Activated CD4-positive, alpha-beta T cell treated with anti-CD3 and anti-CD28 coated beads for 36 hours (primary cell): Measurements from ENCODE around the gene PATJ. TPM values are rescaled to one million over a fixed set of nuclear protein-coding genes. Genes with fewer than 3 reads are reported as not detected.
"Not testable (repeated sequence)": the region's sequence is repeated elsewhere in the genome, so short reads cannot be mapped to it uniquely, and the experiment has no call there.

Experiments
- ATAC-seq: fragments of 200-7000 bp; cut with Tn5 transposase; one replicate; pipeline ENCODE4 v1.10.0; 2021; ENCODE audit warnings: mild to moderate bottlenecking, moderate library complexity
- CTCF ChIA-PET: fragments of 350-600 bp; sonication (Branson Sonifier 250); formaldehyde crosslinking; loops from one replicate; lab custom pipeline; 2021; ENCODE audit warnings: antibody characterized with exemption; lab: Charles Lee
- POLR2A ChIA-PET: fragments of 350-600 bp; sonication (Branson Sonifier 250); formaldehyde crosslinking; loops from one replicate; lab custom pipeline; 2021; ENCODE audit warnings: antibody characterized with exemption, inconsistent platforms; lab: Charles Lee
- DNase-seq: peaks from one replicate; pipeline ENCODE4 v3.0.0-alpha.2; 2020
- H3K27ac Mint-ChIP-seq: one replicate; pipeline ENCODE4 v1.8.0; 2021; ENCODE audit warnings: mixed read lengths
- H3K27me3 Mint-ChIP-seq: one replicate; pipeline ENCODE4 v1.8.0; 2021; ENCODE audit warnings: mixed read lengths
- H3K36me3 Mint-ChIP-seq: one replicate; pipeline ENCODE4 v1.8.0; 2021; ENCODE audit warnings: low read depth, mixed read lengths
- H3K4me1 Mint-ChIP-seq: one replicate; pipeline ENCODE4 v1.8.0; 2021; ENCODE audit warnings: mixed read lengths
- H3K4me3 Mint-ChIP-seq: one replicate; pipeline ENCODE4 v1.8.0; 2021; ENCODE audit warnings: mild to moderate bottlenecking, moderate library complexity, mixed read lengths
- H3K9me3 Mint-ChIP-seq: one replicate; pipeline ENCODE4 v1.8.0; 2021; ENCODE audit warnings: low read depth, mixed read lengths
- intact Hi-C, 2 experiments: fragments of 100-400 bp; cut with DNase I in 1 of 2; cut with micrococcal nuclease in 1 of 2; formaldehyde crosslinking; loops; one replicate each; pipeline versions ENCODE4 v1.14.2 to v1.15.1; 2022 to 2024; cut with DNase I, micrococcal nuclease
- total RNA-seq, 2 experiments: library from RNA; stranded (reverse); gene quantifications; one replicate each; pipeline ENCODE4 v1.2.3, GENCODE V29; 2021

PATJ gene
- total RNA-seq, 2 experiments from 2014 or later, result 12.6 to 12.8 TPM

- POLR2A ChIA-PET, result no interaction called here
- Mint-ChIP-seq H3K9me3 (peaks cover 2% of the 10 kb centered on the region), H3K27me3 (no peaks in the 10 kb centered on the region), H3K27ac (no peak overlapping the region), H3K4me1 (no peaks in the 10 kb centered on the region), H3K4me3 (no peak overlapping the region), H3K36me3 (peaks cover 26% of the 10 kb centered on the region)
- CTCF ChIA-PET, result no interaction called here
- ATAC-seq, result no peak
- intact Hi-C loops, result no loop called here
- no peak for DNase-seq
Measured at GRCh38 chr1:61865646-61866220, 123.5 kb downstream of the PATJ start.

DNA sequence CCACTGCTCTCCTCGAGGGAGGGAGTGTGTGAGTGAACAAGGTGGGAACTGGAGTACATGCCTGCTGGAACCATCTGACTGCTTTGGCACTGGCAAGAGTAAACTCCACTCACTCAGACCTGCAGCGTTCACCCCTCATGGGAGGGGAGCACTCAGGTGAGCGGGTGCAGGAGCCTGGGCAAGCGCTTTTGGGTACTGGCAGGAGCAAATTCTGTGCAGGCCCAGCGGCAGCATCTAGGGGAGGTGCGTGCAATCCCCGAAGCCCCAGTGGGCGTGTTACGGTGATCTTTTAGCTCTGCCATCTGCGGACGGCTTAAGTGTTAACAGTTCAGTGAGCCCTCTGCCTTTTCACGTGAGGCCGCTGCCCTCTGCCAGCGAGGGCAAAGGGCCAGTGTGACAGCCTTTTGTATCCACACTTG, 127.4 kb downstream of the PATJ start:
- Mint-ChIP-seq H3K4me3 (no peak overlapping the region), H3K27me3 (no peaks in the 10 kb centered on the region), H3K9me3 (peaks cover 2% of the 10 kb centered on the region), H3K36me3 (peaks cover 30% of the 10 kb centered on the region), H3K27ac (no peak overlapping the region), H3K4me1 (no peaks in the 10 kb centered on the region)
- DNase-seq, result no peak
- ChIA-PET POLR2A (no interaction called here), CTCF (no interaction called here)
- intact Hi-C loops, result no loop called here
- no peak for ATAC-seq

DNA sequence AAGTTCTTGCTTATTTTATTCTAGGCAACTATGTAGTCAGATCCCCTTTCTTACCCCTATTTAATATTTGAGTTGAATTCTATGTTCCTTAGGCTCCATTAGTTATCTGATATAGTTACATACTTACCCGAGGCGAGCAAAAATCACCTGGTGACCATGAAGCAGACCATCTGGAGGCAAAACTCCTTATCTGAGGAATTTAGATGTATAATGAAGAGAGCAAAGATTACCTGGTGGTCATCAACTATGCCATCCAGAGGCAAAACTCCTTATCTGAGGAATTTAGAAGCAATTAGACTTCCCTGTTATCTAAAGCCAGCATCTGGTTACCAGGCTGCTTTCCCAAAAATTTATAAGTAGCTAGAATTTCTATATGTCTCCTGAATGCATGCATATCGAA, 129.9 kb downstream of the PATJ start:
- H3K4me3 Mint-ChIP-seq, result no peak overlapping the region

GRCh38 chr1:61873581-61873980, 131.3 kb downstream of the PATJ start:
- H3K9me3 Mint-ChIP-seq, result peaks cover 2% of the 10 kb centered on the region
- no peaks in the 10 kb centered on the region for H3K27me3 Mint-ChIP-seq
- intact Hi-C loops, result no loop called here
- POLR2A ChIA-PET, result no interaction called here
- CTCF ChIA-PET, result no interaction called here
- no peak overlapping the region for H3K4me3 Mint-ChIP-seq
- no peak overlapping the region for H3K27ac Mint-ChIP-seq
- ATAC-seq (no peak), DNase-seq (no peak)
- no peaks in the 10 kb centered on the region for H3K4me1 Mint-ChIP-seq
- peaks cover 34% of the 10 kb centered on the region for H3K36me3 Mint-ChIP-seq

More for the DNA sequence above, 129.9 kb downstream of the PATJ start:
- POLR2A ChIA-PET, result no interaction called here
- DNase-seq (no peak), ATAC-seq (no peak)
- Mint-ChIP-seq H3K4me1 (no peaks in the 10 kb centered on the region), H3K36me3 (peaks cover 33% of the 10 kb centered on the region), H3K27me3 (no peaks in the 10 kb centered on the region), H3K9me3 (peaks cover 2% of the 10 kb centered on the region), H3K27ac (no peak overlapping the region)
- CTCF ChIA-PET, result no interaction called here
- intact Hi-C loops, result no loop called here

- no peak for DNase-seq
- H3K36me3 Mint-ChIP-seq, result peaks cover 32% of the 10 kb centered on the region
- intact Hi-C loops, result no loop called here
Measured at GRCh38 chr1:61873994-61874393, 131.7 kb downstream of the PATJ start.

DNA sequence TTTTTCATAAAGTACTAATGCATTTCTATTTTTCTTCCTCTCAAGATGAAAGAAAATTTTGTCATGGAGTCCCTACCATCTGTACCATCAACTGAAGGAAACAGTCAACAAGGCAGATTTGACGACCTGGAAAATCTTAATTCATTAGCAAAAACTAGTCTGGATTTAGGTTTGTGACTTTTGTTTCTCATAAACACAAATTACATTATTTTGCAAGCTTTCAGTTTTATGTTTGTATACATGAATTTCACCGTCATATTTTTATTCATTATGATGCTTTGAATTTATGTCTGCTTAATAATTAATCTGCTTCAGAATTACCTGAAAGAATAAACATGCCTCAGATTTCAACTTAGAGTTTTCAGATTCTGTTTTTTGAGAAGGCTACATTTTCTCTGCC, 132.9 kb downstream of the PATJ start:
- no peaks in the 10 kb centered on the region for H3K27me3 Mint-ChIP-seq
- no peak overlapping the region for H3K27ac Mint-ChIP-seq
- peaks cover 28% of the 10 kb centered on the region for H3K36me3 Mint-ChIP-seq
- H3K9me3 Mint-ChIP-seq, result no peaks in the 10 kb centered on the region
- H3K4me1 Mint-ChIP-seq, result no peaks in the 10 kb centered on the region
- ATAC-seq (no peak), DNase-seq (no peak)
- ChIA-PET CTCF (interaction anchor here (0.6 kb wide), 1 partner anchor 283 kb away, joined by 3 read pairs; no protein-coding TSS in a partner anchor), POLR2A (no interaction called here)
- intact Hi-C loops, result no loop called here
- no peak overlapping the region for H3K4me3 Mint-ChIP-seq

More at GRCh38 chr1:61873994-61874393, 131.7 kb downstream of the PATJ start:
- H3K27ac Mint-ChIP-seq, result no peak overlapping the region
- H3K4me1 Mint-ChIP-seq, result no peaks in the 10 kb centered on the region
- H3K27me3 Mint-ChIP-seq, result no peaks in the 10 kb centered on the region
- no peak overlapping the region for H3K4me3 Mint-ChIP-seq
- H3K9me3 Mint-ChIP-seq, result peaks cover 2% of the 10 kb centered on the region
- POLR2A ChIA-PET, result no interaction called here
- ATAC-seq, result no peak
- CTCF ChIA-PET, result no interaction called here

DNA sequence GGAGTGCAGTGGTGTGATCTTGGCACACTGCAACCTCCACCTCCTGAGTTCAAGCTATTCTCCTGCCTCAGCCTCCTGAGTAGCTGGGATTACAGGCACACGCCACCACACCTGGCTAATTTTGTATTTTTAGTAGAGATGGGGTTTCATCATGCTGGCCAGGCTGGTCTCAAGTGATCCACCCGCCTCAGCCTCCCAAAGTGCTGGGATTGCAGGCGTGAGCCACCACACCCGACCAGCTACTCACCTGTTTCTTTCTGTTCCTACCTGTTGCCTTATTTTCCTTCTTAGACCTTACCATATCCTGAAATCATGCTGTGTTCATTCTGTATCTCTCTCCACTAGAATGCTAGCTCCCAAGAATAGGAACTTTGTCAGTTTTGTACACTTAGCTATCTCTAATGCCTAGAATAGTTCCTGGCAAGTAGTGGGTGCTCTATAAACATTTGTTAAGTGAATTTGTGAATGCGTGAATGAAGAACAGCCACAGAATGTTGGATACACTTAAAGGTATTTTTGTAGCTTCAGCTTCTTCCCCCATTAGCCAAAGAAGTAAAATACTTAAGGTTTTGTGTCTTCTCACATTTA, 137.7 kb downstream of the PATJ start:
- POLR2A ChIA-PET, H3K4me1 Mint-ChIP-seq, H3K9me3 Mint-ChIP-seq, intact Hi-C loops, ATAC-seq, H3K4me3 Mint-ChIP-seq, H3K27me3 Mint-ChIP-seq, H3K27ac Mint-ChIP-seq, DNase-seq: not testable (repeated sequence)
- CTCF ChIA-PET, result interaction anchor here (0.8 to 1.2 kb wide), 3 partner anchors 18 to 292 kb away, joined by 3 to 4 read pairs (median 3); no protein-coding TSS in a partner anchor
- peaks cover 29% of the 10 kb centered on the region for H3K36me3 Mint-ChIP-seq

- intact Hi-C loops, result no loop called here
- DNase-seq (no peak), ATAC-seq (no peak)
- ChIA-PET POLR2A (no interaction called here), CTCF (interaction anchor here (0.6 to 0.9 kb wide), 2 partner anchors 9 to 174 kb away, joined by 3 read pairs; no protein-coding TSS in a partner anchor)
- Mint-ChIP-seq H3K9me3 (peaks cover 3% of the 10 kb centered on the region), H3K27me3 (no peaks in the 10 kb centered on the region), H3K27ac (no peak overlapping the region), H3K4me1 (no peaks in the 10 kb centered on the region), H3K4me3 (no peak overlapping the region), H3K36me3 (peaks cover 29% of the 10 kb centered on the region)
Measured at GRCh38 chr1:61887076-61887867, 145.0 kb downstream of the PATJ start.

DNA sequence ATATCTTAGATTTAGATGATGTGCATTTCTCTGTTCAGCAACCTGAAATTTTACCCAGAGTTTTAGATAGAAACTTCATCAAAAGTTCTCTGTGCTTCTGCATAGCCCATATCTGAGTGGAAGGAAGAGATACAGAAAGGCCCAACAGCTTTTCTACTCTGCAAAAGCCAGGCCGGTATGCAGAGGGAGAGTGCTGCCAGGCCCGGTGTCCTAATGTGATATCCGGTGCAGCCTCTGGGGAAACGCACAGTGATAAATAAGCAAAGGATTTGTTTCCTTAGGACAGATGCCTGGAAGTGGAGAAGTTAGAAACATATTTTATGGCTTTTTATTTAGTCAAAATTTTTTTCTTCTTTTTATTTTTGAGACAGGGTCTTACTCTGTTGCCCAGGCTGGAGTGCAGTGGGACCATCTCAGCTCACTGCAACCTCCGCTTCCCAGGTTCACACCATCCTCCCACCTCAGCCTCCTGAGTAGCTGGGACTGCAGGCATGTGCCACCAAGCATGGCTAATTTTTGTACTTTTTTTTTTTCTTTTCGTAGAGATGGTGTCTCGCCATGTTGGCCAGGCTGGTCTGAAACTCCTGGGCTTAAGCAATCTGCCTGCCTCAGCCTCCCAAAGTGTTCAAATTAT, 145.8 kb downstream of the PATJ start:
- ATAC-seq, result no peak
- H3K36me3 Mint-ChIP-seq, result peaks cover 29% of the 10 kb centered on the region
- CTCF ChIA-PET, result interaction anchor here (0.9 kb wide), 1 partner anchor 8 kb away, joined by 3 read pairs; no protein-coding TSS in a partner anchor
- no peaks in the 10 kb centered on the region for H3K27me3 Mint-ChIP-seq
- no peak overlapping the region for H3K27ac Mint-ChIP-seq
- intact Hi-C loops, result no loop called here
- peaks cover 3% of the 10 kb centered on the region for H3K9me3 Mint-ChIP-seq
- no peaks in the 10 kb centered on the region for H3K4me1 Mint-ChIP-seq
- no peak for DNase-seq
- POLR2A ChIA-PET, result no interaction called here
- no peak overlapping the region for H3K4me3 Mint-ChIP-seq

DNA sequence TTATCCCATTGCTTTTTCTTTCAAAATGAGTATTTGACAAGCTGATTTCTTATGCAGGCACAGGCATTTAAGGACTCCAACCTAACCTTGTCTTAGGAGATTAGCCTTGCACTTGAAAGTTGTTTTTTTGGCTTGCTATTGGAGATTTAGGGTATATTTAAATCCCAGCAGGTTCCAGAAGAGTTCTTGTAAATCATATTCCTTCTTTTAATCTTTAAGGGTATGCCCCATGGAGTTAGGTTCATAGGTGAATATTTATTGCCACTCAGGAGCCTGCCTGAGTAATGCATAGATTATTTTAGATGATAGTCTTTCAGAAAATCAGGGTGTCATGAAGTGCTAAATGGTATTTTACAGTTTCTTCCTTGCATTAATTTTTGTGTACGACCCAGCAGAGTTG, 146.5 kb downstream of the PATJ start:
- H3K9me3 Mint-ChIP-seq, result peaks cover 3% of the 10 kb centered on the region
- intact Hi-C loops, result no loop called here
- no peak overlapping the region for H3K4me3 Mint-ChIP-seq
- no peaks in the 10 kb centered on the region for H3K4me1 Mint-ChIP-seq
- ChIA-PET CTCF (no interaction called here), POLR2A (no interaction called here)
- no peak overlapping the region for H3K27ac Mint-ChIP-seq
- H3K36me3 Mint-ChIP-seq, result peaks cover 32% of the 10 kb centered on the region
- ATAC-seq (no peak), DNase-seq (no peak)
- H3K27me3 Mint-ChIP-seq, result no peaks in the 10 kb centered on the region

- H3K27me3 Mint-ChIP-seq, H3K4me3 Mint-ChIP-seq, H3K4me1 Mint-ChIP-seq, DNase-seq, ATAC-seq, H3K27ac Mint-ChIP-seq, CTCF ChIA-PET, H3K9me3 Mint-ChIP-seq, intact Hi-C loops: not testable (repeated sequence)
- POLR2A ChIA-PET, result interaction anchor here (0.6 kb wide), 1 partner anchor 238 kb away, joined by 4 read pairs; no protein-coding TSS in a partner anchor
- peaks cover 28% of the 10 kb centered on the region for H3K36me3 Mint-ChIP-seq
Measured at GRCh38 chr1:61890435-61890834, 148.2 kb downstream of the PATJ start.
